A549 (cell line): Measurements from ENCODE around the gene CAMTA1. TPM values are rescaled to one million over a fixed set of nuclear protein-coding genes. Genes with fewer than 3 reads are reported as not detected.

Experiments
- ATAC-seq, 2 experiments: fragments of 200-7000 bp in 1 of 2; fragments of >200 bp in 1 of 2; cut with Nextera tagmentation in 1 of 2; cut with Tn5 transposase in 1 of 2; 3 replicates each; pipeline versions ENCODE4 v1.8.0 to v1.9.1; 2018 to 2020; ENCODE audit warnings: mild to moderate bottlenecking in 1 of 2, moderate library complexity in 1 of 2
- CTCF ChIA-PET: fragments of 300-600 bp; sonication (Branson Sonifier 250); formaldehyde crosslinking; extraction: SDS; loops from one replicate; lab custom pipeline; 2021; ENCODE audit warnings: antibody characterized with exemption, inconsistent platforms; lab: Yijun Ruan, JAX
- POLR2A ChIA-PET: fragments of 350-600 bp; formaldehyde crosslinking; extraction: SDS; loops from one replicate; lab custom pipeline; 2021; ENCODE audit warnings: antibody characterized with exemption, inconsistent platforms; lab: Yijun Ruan, JAX
- DNase-seq, 2 experiments: peaks; one replicate each; pipeline versions ENCODE4 v3.0.0 to v3.0.0-alpha.2; 2011 to 2016; ENCODE audit warnings: low read depth in 1 of 2, low spot score in 1 of 2
- FAIRE-seq: peaks from 2 replicates; lab custom pipeline; 2011; peaks lifted over from hg19 to GRCh38; lab: Jason Lieb, UNC
- H3K27ac ChIP-seq, 2 experiments: fragments of >200 bp; sonication (Bioruptor Twin); formaldehyde crosslinking; 3 replicates each; pipeline ENCODE4 v1.5.1; 2016 to 2017
- H3K4me1 ChIP-seq: fragments of >200 bp; sonication (Bioruptor Twin); formaldehyde crosslinking; 3 replicates; pipeline ENCODE4 v1.6.1; 2016
- H3K4me2 ChIP-seq: fragments of >200 bp; sonication (Bioruptor Twin); formaldehyde crosslinking; 3 replicates; pipeline ENCODE4 v1.6.1; 2016
- H3K4me3 ChIP-seq: fragments of >200 bp; sonication (Bioruptor Twin); formaldehyde crosslinking; 3 replicates; pipeline ENCODE4 v1.5.1; 2016
- H3K9me3 ChIP-seq: fragments of >200 bp; sonication (Bioruptor Twin); formaldehyde crosslinking; 3 replicates; pipeline ENCODE4 v1.6.1; 2016
- BHLHE40 ChIP-seq: IDR thresholded peaks from 2 replicates; pipeline ENCODE4 v1.6.1; 2012; ENCODE audit warnings: low read depth, low read length, inconsistent platforms
- CBX8 ChIP-seq: fragments of 200-600 bp; sonication (generic); IDR thresholded peaks from 2 replicates; pipeline ENCODE4 v1.6.1; 2016
- CHD4 ChIP-seq: fragments of 200-600 bp; sonication (generic); IDR thresholded peaks from 2 replicates; pipeline ENCODE4 v1.6.1; 2016; ENCODE audit warnings: antibody characterized with exemption, mild to moderate bottlenecking, borderline replicate concordance
- EHMT2 ChIP-seq: fragments of 200-600 bp; sonication (generic); IDR thresholded peaks from 2 replicates; pipeline ENCODE4 v1.6.1; 2016; ENCODE audit warnings: antibody characterized with exemption, low read depth, mild to moderate bottlenecking, moderate library complexity
- ESRRA ChIP-seq: fragments of 150-350 bp; IDR thresholded peaks from 2 replicates; pipeline ENCODE4 v1.6.1; 2014; ENCODE audit warnings: mild to moderate bottlenecking, low read length, borderline replicate concordance
- FOXS1 ChIP-seq: fragments of 250-450 bp; sonication (Bioruptor Pico); IDR thresholded peaks from 2 replicates; pipeline ENCODE4 v1.5.0; 2020; ENCODE audit warnings: mild to moderate bottlenecking, moderate library complexity
- GATA3 ChIP-seq: IDR thresholded peaks from 2 replicates; pipeline ENCODE4 v1.6.1; 2012; ENCODE audit warnings: borderline replicate concordance
- HDAC2 ChIP-seq: fragments of 200-600 bp; sonication (generic); IDR thresholded peaks from 2 replicates; pipeline ENCODE4 v1.6.1; 2016
- JUN ChIP-seq, 2 experiments: fragments of >200 bp; sonication (Bioruptor Twin); formaldehyde crosslinking; IDR thresholded peaks; 2 replicates in 1 of 2; 3 replicates in 1 of 2; pipeline ENCODE4 v1.6.1; 2016 to 2017
- KDM1A ChIP-seq: fragments of 200-600 bp; sonication (generic); IDR thresholded peaks from 2 replicates; pipeline ENCODE4 v1.6.1; 2016; ENCODE audit warnings: low read depth, mild to moderate bottlenecking
- MAFK ChIP-seq: fragments of 450-650 bp; IDR thresholded peaks from 2 replicates; pipeline ENCODE4 v1.6.1; 2014; ENCODE audit not compliant: partially characterized antibody
- MAZ ChIP-seq: fragments of 150-350 bp; IDR thresholded peaks from 2 replicates; pipeline ENCODE4 v1.6.1; 2014; ENCODE audit warnings: antibody characterized with exemption, low read depth, low read length, borderline replicate concordance
- MYC ChIP-seq: IDR thresholded peaks from 2 replicates; pipeline ENCODE4 v1.6.1; 2012; ENCODE audit warnings: mild to moderate bottlenecking, inconsistent platforms, low read length, improper control_type of control experiment, borderline replicate concordance
- NR3C1 ChIP-seq: fragments of >200 bp; sonication (Bioruptor Twin); formaldehyde crosslinking; IDR thresholded peaks from 3 replicates; pipeline ENCODE4 v1.6.1; 2017
- PBX3 ChIP-seq: IDR thresholded peaks from 2 replicates; pipeline ENCODE4 v1.6.1; 2012
- PHF8 ChIP-seq: fragments of 200-600 bp; sonication (generic); IDR thresholded peaks from 2 replicates; pipeline ENCODE4 v1.6.1; 2016; ENCODE audit warnings: low read depth, mild to moderate bottlenecking, antibody characterized with exemption, moderate library complexity, borderline replicate concordance
- POLR2AphosphoS2 ChIP-seq: conservative IDR thresholded peaks from 2 replicates; pipeline ENCODE4 v1.6.1; 2012; ENCODE audit warnings: low read length, improper control_type of control experiment, inconsistent platforms
- RARB ChIP-seq: fragments of 250-450 bp; sonication (Bioruptor Pico); IDR thresholded peaks from 2 replicates; pipeline ENCODE4 v1.8.0; 2021; ENCODE audit warnings: mild to moderate bottlenecking, moderate library complexity
- RNF2 ChIP-seq: fragments of 200-600 bp; sonication (generic); IDR thresholded peaks from 2 replicates; pipeline ENCODE4 v1.6.1; 2016; ENCODE audit warnings: low read depth, mild to moderate bottlenecking, antibody characterized with exemption, moderate library complexity, borderline replicate concordance
- TP53 ChIP-seq: fragments of 250-450 bp; sonication (Bioruptor Pico); IDR thresholded peaks from 2 replicates; pipeline ENCODE4 v1.5.0; 2021; ENCODE audit warnings: mild to moderate bottlenecking, moderate library complexity
- ZC3H11A ChIP-seq: fragments of 450-650 bp; IDR thresholded peaks from 2 replicates; pipeline ENCODE4 v1.6.1; 2014; ENCODE audit warnings: antibody characterized with exemption, mild to moderate bottlenecking
- ZFP36 ChIP-seq: fragments of 450-650 bp; IDR thresholded peaks from 2 replicates; pipeline ENCODE4 v1.6.1; 2014; ENCODE audit warnings: borderline replicate concordance; ENCODE audit not compliant: partially characterized antibody
- ZSCAN20 ChIP-seq: fragments of 250-450 bp; sonication (Bioruptor Pico); IDR thresholded peaks from 2 replicates; pipeline ENCODE4 v1.8.0; 2022; ENCODE audit warnings: mild to moderate bottlenecking, moderate library complexity
- WGBS: methylation state at CpG from one replicate; pipeline ENCODE4 v1.1.6; 2017; ENCODE audit errors: missing lambda C conversion rate; 5-methylcytosine and 5-hydroxymethylcytosine counted together
- polyA plus RNA-seq, 4 experiments: library from polyadenylated mRNA; depleted of rRNA in 3 of 4; stranded (reverse); fragments of >200 nt; fragmentation: RNase III in 1 of 4; extraction: RNeasy Plus Mini Kit Qiagen cat#74134 plus additional on column Dnase treatment in 1 of 4; gene quantifications; 2 replicates in 3 of 4; 3 replicates in 1 of 4; pipeline ENCODE4 v1.2.3, GENCODE V29; 2011 to 2017
- TF ChIP-seq, protein P1 (sequence below): fragments of >200 bp; sonication (Bioruptor Twin); formaldehyde crosslinking; IDR thresholded peaks from 3 replicates; pipeline ENCODE4 v1.5.1; 2016
- TF ChIP-seq, protein P2 (sequence below): fragments of 150-350 bp; IDR thresholded peaks from 2 replicates; pipeline ENCODE4 v1.6.1; 2014; ENCODE audit warnings: low read depth, mild to moderate bottlenecking, low read length
- TF ChIP-seq, protein P3 (sequence below): fragments of 250-450 bp; sonication (Bioruptor Pico); IDR thresholded peaks from 2 replicates; pipeline ENCODE4 v1.5.0; 2020; ENCODE audit warnings: low read depth, mild to moderate bottlenecking, moderate library complexity

The CAMTA1 gene
- polyA plus RNA-seq, 2 of the 4 experiments (the other 2 are of a cell fraction), result 58.8 to 75.0 TPM

DNA sequence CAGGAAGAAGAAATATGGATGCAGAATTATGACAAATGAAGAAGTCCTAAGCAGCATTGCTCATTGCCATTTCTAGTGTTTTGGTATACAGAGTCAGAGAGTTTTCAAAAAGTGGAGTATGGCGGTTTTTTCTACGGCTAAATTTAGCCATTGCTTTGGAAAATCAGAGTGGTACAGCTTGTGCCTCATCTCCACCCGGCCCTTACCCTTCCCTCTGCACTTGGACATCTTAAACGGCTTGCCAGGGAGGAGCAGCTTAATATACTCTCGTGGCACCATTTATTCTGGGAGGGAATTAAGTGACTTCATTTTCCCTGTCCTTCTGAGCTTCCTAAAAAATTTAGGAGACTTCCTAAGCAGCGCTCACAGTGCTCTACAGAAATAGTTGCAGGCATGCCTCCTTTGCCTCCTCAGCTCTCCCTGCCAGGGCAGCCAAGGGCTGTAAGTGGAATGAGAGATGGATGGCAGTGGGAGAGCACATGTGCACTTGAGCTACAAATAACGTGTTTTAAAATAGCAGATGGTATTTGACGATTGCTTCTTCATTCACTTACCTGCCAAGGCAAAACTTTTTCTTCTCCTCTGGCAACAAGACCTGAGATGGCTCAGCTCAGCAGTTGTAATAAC, 934.3 kb downstream of the CAMTA1 start:
- H3K27ac ChIP-seq, result no peak overlapping the region
- DNase-seq (no peak), ATAC-seq (no peak), FAIRE-seq (no peak)
- ChIA-PET CTCF (interaction anchor here (0.7 to 2.6 kb wide), 3 partner anchors 10 to 80 kb away, joined by 3 to 12 read pairs (median 5); no protein-coding TSS in a partner anchor), POLR2A (no interaction called here)
- no peak overlapping the region for H3K4me2 ChIP-seq
- 32% methylated on average over 7 of the region's 8 CpGs for WGBS
- H3K9me3 ChIP-seq, result no peaks in the 10 kb centered on the region
- no peak for TF ChIP-seq CBX8
- no peak for TF ChIP-seq RARB
- TF ChIP-seq MAZ, result no peak
- TF ChIP-seq ZC3H11A, result no peak
- TF ChIP-seq PHF8, result no peak
- no peak for TF ChIP-seq JUN (IDR thresholded peaks at IDR 0.05)
- no peak for TF ChIP-seq KDM1A
- TF ChIP-seq, protein P1, sequence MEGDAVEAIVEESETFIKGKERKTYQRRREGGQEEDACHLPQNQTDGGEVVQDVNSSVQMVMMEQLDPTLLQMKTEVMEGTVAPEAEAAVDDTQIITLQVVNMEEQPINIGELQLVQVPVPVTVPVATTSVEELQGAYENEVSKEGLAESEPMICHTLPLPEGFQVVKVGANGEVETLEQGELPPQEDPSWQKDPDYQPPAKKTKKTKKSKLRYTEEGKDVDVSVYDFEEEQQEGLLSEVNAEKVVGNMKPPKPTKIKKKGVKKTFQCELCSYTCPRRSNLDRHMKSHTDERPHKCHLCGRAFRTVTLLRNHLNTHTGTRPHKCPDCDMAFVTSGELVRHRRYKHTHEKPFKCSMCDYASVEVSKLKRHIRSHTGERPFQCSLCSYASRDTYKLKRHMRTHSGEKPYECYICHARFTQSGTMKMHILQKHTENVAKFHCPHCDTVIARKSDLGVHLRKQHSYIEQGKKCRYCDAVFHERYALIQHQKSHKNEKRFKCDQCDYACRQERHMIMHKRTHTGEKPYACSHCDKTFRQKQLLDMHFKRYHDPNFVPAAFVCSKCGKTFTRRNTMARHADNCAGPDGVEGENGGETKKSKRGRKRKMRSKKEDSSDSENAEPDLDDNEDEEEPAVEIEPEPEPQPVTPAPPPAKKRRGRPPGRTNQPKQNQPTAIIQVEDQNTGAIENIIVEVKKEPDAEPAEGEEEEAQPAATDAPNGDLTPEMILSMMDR, result no peak
- no peaks in the 10 kb centered on the region for H3K4me1 ChIP-seq
- no peak overlapping the region for H3K4me3 ChIP-seq

DNA sequence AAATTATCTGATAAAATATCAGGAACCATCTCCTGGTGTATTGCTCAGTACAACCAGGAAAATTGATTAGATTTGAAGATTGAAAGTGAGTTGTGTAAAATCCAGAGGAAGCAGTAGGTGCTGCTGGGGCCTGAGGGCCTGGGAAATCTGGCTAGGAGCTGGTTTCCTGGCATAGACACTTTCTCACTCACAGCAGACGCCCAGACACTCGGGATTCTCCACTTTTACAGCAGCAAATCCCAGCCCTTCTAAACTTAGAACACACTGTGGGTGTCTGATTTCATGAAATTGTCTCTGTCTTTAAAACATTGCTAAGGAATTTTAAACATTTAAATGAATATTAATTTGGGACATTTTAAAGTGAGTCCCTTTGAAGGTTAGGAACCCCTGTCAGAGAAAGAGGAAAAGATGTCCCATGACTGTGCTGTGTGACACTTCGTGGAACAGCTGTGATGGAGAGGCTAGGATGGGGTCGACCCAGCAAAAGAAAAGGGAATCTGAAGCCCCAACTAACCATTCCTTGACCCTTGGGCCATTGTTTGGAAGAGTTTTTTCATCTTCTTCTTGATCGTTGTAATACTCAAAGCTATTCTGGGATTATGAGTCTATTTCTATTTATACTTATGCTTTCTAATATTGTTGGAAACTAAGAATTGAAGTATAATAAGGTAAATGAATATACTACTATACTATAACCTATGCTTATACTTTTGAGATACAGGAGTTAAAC, 936.9 kb downstream of the CAMTA1 start:
- ChIA-PET POLR2A (no interaction called here), CTCF (interaction anchor here (0.5 to 3.3 kb wide), 4 partner anchors 31 to 55 kb away, joined by 3 to 14 read pairs (median 4); no protein-coding TSS in a partner anchor)
- Histone ChIP-seq H3K27ac (no peak overlapping the region), H3K9me3 (no peaks in the 10 kb centered on the region), H3K4me2 (no peak overlapping the region), H3K4me1 (no peaks in the 10 kb centered on the region), H3K4me3 (no peak overlapping the region)
- FAIRE-seq (no peak), DNase-seq (no peak), ATAC-seq (no peak)
- TF ChIP-seq FOXS1 (CRISPR knock-in tag), result no peak
- TF ChIP-seq RARB, result no peak
- TF ChIP-seq TP53, result no peak
- TF ChIP-seq, protein P2, sequence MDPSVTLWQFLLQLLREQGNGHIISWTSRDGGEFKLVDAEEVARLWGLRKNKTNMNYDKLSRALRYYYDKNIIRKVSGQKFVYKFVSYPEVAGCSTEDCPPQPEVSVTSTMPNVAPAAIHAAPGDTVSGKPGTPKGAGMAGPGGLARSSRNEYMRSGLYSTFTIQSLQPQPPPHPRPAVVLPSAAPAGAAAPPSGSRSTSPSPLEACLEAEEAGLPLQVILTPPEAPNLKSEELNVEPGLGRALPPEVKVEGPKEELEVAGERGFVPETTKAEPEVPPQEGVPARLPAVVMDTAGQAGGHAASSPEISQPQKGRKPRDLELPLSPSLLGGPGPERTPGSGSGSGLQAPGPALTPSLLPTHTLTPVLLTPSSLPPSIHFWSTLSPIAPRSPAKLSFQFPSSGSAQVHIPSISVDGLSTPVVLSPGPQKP, result no peak
- TF ChIP-seq ZC3H11A, result no peak
- no peak for TF ChIP-seq ESRRA
- TF ChIP-seq MAZ, result no peak
- no peak for TF ChIP-seq ZSCAN20 (CRISPR knock-in tag)
- WGBS, result 23% methylated on average over 5 of the region's 5 CpGs

- Histone ChIP-seq H3K4me2 (no peak overlapping the region), H3K4me3 (no peak overlapping the region), H3K9me3 (no peaks in the 10 kb centered on the region), H3K27ac (no peak overlapping the region), H3K4me1 (no peaks in the 10 kb centered on the region)
- ChIA-PET POLR2A (no interaction called here), CTCF (interaction anchor here (0.5 to 3.3 kb wide), 4 partner anchors 30 to 55 kb away, joined by 3 to 14 read pairs (median 4); no protein-coding TSS in a partner anchor)
- TF ChIP-seq JUN (IDR thresholded peaks at IDR 0.05) (no peak), GATA3 (no peak), ZFP36 (no peak), CHD4 (no peak), PBX3 (no peak), TP53 (no peak), MAFK (no peak), EHMT2 (no peak), BHLHE40 (no peak), RNF2 (no peak), ESRRA (no peak), FOXS1 (CRISPR knock-in tag) (no peak), POLR2AphosphoS2 (no peak), MYC (no peak), NR3C1 (no peak), HDAC2 (no peak)
- TF ChIP-seq, protein P3, sequence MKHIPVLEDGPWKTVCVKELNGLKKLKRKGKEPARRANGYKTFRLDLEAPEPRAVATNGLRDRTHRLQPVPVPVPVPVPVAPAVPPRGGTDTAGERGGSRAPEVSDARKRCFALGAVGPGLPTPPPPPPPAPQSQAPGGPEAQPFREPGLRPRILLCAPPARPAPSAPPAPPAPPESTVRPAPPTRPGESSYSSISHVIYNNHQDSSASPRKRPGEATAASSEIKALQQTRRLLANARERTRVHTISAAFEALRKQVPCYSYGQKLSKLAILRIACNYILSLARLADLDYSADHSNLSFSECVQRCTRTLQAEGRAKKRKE, result no peak
- FAIRE-seq, result no peak
- WGBS, result 66% methylated on average over 2 of the region's 2 CpGs
- no peak for ATAC-seq
- no peak for DNase-seq
These were observed 937.4 kb downstream of the CAMTA1 start for GRCh38 chr1:7722670-7723012.
